C4-2B (cell line): ENCODE results near the gene KRTAP4-1.

Source experiments
- ZFX ChIP-seq: fragments of 450-650 bp; IDR thresholded peaks from 2 replicates; pipeline ENCODE4 v1.6.1; 2017
- TF ChIP-seq, protein P1 (sequence below): fragments of 450-650 bp; conservative IDR thresholded peaks from 2 replicates; pipeline ENCODE4 v1.5.1; 2017; ENCODE audit warnings: mild to moderate bottlenecking

DNA sequence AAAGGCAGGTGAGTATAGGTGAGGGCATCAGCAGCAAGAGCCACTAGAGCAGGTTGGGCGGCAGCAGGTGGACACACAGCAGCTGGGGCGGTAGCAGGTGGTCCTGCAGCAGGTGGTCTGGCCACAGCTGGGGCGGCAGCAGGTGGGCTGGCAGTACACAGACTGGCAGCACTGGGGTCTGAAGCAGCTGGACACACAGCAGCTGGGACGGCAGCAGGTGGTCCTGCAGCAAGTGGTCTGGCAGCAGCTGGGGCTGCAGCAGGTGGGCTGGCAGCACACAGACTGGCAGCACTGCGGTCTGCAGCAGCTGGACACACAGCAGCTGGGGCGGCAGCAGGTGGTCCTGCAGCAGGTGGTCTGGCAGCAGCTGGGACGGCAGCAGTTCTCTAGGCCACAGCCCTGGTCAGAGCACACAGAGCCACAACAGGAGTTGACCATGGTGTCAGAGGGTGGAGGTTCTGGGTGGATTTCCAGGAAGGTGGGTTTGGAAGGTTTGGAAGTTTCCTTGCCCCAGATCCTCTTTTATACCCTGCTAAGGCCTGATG, 6.9 kb downstream of the KRTAP4-1 start, which contains the start of gene KRTAP4-2:
- TF ChIP-seq, protein P1, sequence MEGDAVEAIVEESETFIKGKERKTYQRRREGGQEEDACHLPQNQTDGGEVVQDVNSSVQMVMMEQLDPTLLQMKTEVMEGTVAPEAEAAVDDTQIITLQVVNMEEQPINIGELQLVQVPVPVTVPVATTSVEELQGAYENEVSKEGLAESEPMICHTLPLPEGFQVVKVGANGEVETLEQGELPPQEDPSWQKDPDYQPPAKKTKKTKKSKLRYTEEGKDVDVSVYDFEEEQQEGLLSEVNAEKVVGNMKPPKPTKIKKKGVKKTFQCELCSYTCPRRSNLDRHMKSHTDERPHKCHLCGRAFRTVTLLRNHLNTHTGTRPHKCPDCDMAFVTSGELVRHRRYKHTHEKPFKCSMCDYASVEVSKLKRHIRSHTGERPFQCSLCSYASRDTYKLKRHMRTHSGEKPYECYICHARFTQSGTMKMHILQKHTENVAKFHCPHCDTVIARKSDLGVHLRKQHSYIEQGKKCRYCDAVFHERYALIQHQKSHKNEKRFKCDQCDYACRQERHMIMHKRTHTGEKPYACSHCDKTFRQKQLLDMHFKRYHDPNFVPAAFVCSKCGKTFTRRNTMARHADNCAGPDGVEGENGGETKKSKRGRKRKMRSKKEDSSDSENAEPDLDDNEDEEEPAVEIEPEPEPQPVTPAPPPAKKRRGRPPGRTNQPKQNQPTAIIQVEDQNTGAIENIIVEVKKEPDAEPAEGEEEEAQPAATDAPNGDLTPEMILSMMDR: no peak
- no peak for TF ChIP-seq ZFX
